ENCODE results near the gene PCDHGC5. TPM values are rescaled to one million over a fixed set of nuclear protein-coding genes. Genes with fewer than 3 reads are reported as not detected.
A peak's percentile ranks its signal among the peaks of the same experiment; 100 is the strongest.

PCDHGC5 gene
- total RNA-seq, 1 donor = 2.6 TPM

GRCh38 chr5:141516672-141517025 is 27.8 kb downstream of the PCDHGC5 start:
- no peak for DNase-seq (ENCODE audit: low read depth)
- H3K4me3 ChIP-seq (ENCODE audit: low read depth, low read length) = no peak overlapping the region
- TF ChIP-seq CTCF (IDR thresholded peaks at IDR 0.05; ENCODE audit: insufficient read depth, low read depth, low read length) = no peak

- H3K4me3 ChIP-seq (ENCODE audit: low read depth, low read length) = no peak overlapping the region
- no peak for DNase-seq (ENCODE audit: low read depth)
- TF ChIP-seq CTCF (IDR thresholded peaks at IDR 0.05; ENCODE audit: insufficient read depth, low read depth, low read length) = no peak
Observed at GRCh38 chr5:141517312-141517711, 28.4 kb downstream of the PCDHGC5 start.

GRCh38 chr5:141517880-141518617 is 29.2 kb downstream of the PCDHGC5 start:
- no peak for TF ChIP-seq CTCF (IDR thresholded peaks at IDR 0.05; ENCODE audit: insufficient read depth, low read depth, low read length)
- DNase-seq (ENCODE audit: low read depth) = peak; percentile 98
- no peak overlapping the region for H3K4me3 ChIP-seq (ENCODE audit: low read depth, low read length)

GRCh38 chr5:141518618-141519015 is 29.7 kb downstream of the PCDHGC5 start:
- DNase-seq (ENCODE audit: low read depth) = peak; percentile 65
- TF ChIP-seq CTCF (IDR thresholded peaks at IDR 0.05; ENCODE audit: insufficient read depth, low read depth, low read length) = no peak
- no peak overlapping the region for H3K4me3 ChIP-seq (ENCODE audit: low read depth, low read length)

- no peak for DNase-seq (ENCODE audit: low read depth)
Observed at GRCh38 chr5:141519605-141520565, 31.0 kb downstream of the PCDHGC5 start.

GRCh38 chr5:141521244-141521781 is 32.4 kb downstream of the PCDHGC5 start:
- peak; percentile 98 for DNase-seq (ENCODE audit: low read depth)
- TF ChIP-seq CTCF (IDR thresholded peaks at IDR 0.05; ENCODE audit: insufficient read depth, low read depth, low read length) = no peak
- no peak overlapping the region for H3K4me3 ChIP-seq (ENCODE audit: low read depth, low read length)

More at GRCh38 chr5:141519605-141520565, 31.0 kb downstream of the PCDHGC5 start:
- H3K4me3 ChIP-seq (ENCODE audit: low read depth, low read length) = no peak overlapping the region
- no peak for TF ChIP-seq CTCF (IDR thresholded peaks at IDR 0.05; ENCODE audit: insufficient read depth, low read depth, low read length)

All from fibroblast of villous mesenchyme (primary cell).